ENCODE measurements around the gene SAMMSON.

DNA sequence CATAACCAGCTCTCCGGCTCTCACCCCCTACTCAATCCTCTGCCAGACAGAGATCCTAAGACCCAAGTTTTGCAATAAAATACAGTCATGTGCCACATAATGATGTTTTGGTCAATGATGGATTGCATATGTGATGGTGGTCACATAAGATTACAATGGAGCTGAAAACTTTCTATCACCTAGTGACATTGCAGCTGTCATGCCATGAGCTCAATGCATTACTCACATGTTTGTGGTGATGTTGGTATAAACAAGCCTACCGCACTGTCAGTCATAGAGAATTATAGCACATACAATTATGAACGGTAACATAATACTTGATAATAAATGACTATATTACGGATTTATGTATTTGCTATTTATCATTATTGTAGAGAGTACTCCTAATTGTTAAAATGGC, 26.9 kb upstream of the SAMMSON start:
- TF ChIP-seq POLR2AphosphoS5 (IDR thresholded peaks at IDR 0.05; ENCODE audit: low read depth, low read length) = no peak
- TF ChIP-seq SIN3A (IDR thresholded peaks at IDR 0.05; ENCODE audit: borderline replicate concordance, insufficient read depth, low read length) = no peak
